ENCODE results near the gene MIOX.

Gene MIOX

DNA sequence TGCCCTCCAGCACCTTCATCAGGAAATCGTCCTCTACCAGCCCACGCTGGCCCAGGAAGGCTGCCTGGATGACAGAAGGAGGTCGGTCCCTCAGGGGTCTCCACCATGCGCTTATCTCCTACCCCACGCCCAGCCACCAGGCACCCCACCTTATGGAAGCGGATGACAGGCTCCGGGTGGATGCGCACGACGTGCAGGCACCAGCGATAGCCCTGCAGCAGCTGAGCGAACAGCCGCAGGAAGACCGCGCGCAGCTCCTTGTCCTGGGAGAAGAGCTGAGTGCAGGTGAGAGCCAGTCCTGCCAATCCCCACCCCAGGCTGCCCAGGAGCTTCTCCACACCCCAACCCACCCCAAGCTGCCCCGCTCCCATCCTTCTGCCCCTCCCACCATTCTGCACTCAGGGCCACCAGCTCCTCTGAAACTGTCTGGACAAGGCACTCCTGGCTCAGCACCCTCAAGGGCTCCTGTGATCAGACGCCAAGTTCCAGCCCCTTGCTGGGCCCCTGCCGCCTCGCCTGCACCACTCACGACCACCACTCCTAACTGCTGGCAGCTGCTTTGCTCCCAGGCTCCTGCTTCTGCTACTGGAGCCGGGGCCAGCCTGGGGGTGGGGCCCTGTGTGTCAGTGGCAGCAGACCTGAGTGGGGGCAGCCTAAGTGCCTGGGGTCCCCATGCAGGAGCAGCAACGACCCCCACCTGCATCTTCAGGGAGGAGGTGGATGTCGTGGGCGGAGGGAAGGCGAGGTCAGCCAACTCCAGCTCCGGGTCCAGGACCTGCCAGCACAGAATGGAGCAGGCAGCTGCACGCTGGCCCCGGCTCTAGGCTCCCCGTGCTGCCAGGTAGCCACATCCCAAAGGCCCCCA, 21.4 kb upstream of the MIOX start:
- Mint-ChIP-seq H3K4me3 (no peak overlapping the region), H3K27ac (peak overlapping the region; percentile 88), H3K9me3 (no peaks in the 10 kb centered on the region), H3K36me3 (peaks cover 72% of the 10 kb centered on the region), H3K4me1 (peaks cover 35% of the 10 kb centered on the region)
- ATAC-seq, result no peak
- DNase-seq (ENCODE audit: low spot score in 2 of 2), result no peak

DNA sequence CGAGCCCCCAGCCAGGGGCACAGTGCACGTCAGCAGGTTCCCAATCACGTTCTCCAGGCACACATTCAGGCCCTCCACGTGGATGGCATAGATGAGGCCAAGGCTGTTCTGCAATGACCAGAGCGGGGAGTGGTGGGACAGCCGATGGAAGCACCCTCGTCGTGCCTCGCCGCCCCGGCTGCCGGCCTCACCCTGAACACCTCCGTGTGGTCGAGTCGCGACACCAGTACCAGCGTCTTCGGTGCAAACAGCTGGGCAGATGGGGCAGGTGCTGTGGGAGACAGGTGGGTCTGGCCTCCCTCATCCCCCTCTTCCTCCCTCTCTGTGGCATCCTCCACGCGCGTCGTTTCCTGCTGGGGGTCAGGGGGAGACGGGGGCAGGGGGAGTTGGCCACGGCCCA, 19.3 kb upstream of the MIOX start:
- ATAC-seq, result no peak
- Mint-ChIP-seq H3K9me3 (no peaks in the 10 kb centered on the region), H3K36me3 (peaks cover 62% of the 10 kb centered on the region), H3K4me3 (no peak overlapping the region), H3K4me1 (peaks cover 55% of the 10 kb centered on the region), H3K27ac (peak overlapping the region; percentile 88)
- DNase-seq (ENCODE audit: low spot score in 2 of 2), result no peak

DNA sequence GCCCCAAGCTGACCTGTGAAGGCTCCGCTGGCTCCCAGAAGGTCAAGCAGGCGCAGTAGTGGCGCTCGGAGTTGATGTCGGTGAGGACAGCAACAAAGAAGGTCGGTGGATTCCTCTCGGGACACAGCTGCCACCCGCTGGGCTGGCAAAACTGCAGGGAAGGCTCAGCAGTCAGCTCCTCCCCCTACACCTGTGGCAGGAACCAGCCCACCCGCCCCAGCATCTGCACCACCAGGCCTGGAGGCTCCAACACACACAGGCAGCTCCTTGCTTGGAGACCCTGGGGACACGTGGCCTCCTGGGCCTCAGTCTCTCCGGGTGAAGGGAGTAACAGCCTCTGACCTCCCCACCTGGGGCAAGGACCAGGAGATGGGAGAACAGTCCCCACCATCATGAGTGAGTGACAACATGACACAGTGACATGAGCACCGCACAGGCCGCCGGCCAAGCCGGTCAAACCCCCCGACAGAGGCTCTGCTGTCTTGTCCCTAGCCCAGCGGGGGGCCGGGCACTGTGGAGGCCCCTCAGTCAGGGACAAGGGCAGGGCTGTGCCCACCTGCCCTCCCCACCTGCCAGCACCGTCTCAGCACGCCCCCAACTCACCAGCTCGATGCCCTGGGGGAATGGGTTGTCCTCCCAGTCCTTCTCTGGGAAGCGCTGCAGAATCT, 18.8 kb upstream of the MIOX start:
- ATAC-seq (no peak), DNase-seq (ENCODE audit: low spot score in 2 of 2) (no peak)
- peaks cover 61% of the 10 kb centered on the region for H3K4me1 Mint-ChIP-seq
- peaks cover 58% of the 10 kb centered on the region for H3K36me3 Mint-ChIP-seq
- peak overlapping the region; percentile 88 for H3K4me3 Mint-ChIP-seq
- H3K9me3 Mint-ChIP-seq, result no peaks in the 10 kb centered on the region
- no peak overlapping the region for H3K27ac Mint-ChIP-seq

DNA sequence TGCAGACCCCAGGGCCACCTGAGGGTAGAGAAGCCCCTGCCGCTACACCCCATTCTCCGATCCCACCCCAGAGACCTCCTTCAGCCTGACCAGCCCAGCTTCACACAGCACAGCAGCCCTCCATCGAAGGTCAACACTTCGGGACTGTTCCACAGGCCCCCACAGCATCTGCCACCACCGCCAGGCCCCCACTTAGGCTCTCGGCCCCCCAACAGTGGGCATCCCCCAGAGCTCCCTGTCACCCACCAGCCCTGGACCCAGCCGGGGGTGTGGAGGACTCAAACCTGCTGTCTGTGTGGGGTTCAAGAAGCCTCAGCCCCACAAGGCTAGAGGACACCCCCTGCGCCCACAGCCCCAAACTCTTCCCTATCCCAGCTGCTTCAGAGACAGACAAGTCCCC, 18.0 kb upstream of the MIOX start:
- peaks cover 68% of the 10 kb centered on the region for H3K4me1 Mint-ChIP-seq
- H3K9me3 Mint-ChIP-seq, result no peaks in the 10 kb centered on the region
- H3K36me3 Mint-ChIP-seq, result peaks cover 51% of the 10 kb centered on the region
- peak overlapping the region; percentile 88 for H3K4me3 Mint-ChIP-seq
- H3K27ac Mint-ChIP-seq, result peak overlapping the region; percentile 93
- ATAC-seq, result no peak
- DNase-seq (ENCODE audit: low spot score in 2 of 2), result no peak

DNA sequence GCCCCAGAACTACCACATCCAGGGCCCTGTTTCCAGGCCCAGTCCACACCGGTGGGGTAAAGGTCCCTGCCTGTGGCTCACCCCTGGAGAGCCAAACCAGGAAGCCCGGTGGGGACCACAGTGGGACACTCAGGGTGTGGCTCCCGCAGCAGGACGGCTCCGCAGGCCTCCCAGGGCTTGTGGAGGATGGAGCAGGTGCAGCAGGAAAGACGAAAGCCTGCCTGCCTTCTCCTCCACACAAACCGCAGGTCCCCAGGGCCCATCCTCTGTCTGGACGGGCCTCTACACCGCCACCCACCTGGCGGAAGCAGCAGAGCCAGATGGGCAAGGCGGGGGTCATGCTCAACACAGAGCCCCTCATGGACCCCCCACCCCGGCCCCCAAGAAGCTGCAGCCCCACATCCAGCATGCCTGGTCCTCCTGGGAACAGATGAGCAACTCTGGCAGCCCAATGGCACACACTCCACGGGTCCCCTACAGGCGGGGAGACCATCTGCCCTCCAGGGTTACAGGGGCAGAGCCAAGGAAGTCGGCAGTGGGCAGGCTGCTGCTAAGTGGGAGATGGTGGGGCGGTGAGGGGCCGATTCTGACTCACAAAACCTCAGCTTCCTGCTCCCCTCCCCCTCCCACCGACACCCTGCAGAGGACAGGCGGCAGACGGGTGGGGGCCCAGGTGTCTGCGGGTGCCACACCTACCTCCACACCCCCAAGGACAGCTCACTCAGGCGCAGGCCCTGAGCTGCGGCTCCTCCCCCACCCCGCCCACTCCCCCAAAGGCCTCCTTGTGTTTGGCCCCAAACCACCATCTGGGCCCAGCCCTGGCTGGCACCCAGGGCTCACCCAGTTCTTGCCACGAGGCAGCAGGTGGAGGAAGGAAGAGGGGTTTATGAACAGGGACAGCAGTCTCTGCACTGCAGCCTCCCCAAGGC, 17.0 kb upstream of the MIOX start:
- Mint-ChIP-seq H3K4me3 (peak overlapping the region; percentile 88), H3K27ac (peak overlapping the region; percentile 93), H3K4me1 (peaks cover 74% of the 10 kb centered on the region), H3K9me3 (no peaks in the 10 kb centered on the region), H3K36me3 (peaks cover 49% of the 10 kb centered on the region)
- peak; percentile 84 to 97 for DNase-seq (ENCODE audit: low spot score in 2 of 2)
- peak; percentile 88 for ATAC-seq

DNA sequence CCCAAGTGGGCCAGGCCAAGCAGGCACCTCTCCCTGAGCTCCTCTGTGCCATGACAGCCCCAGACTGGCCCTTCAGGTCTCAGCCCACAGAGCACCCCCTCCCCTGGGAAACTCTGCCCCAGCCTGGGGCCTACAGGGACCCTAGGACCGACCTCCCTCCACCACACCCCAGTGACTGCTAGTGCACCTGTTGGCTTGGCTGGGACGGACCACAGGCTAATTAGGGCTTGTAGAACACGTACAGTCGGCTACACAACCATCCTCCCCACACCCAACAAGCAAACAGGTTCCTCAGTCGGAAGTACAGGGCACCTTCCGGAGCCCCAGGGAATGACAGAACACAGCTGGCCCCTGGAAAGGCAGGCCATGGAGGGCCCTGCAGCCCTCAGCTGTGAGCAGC, 16.2 kb upstream of the MIOX start:
- Mint-ChIP-seq H3K27ac (peak overlapping the region; percentile 93), H3K4me1 (peaks cover 74% of the 10 kb centered on the region), H3K4me3 (peak overlapping the region; percentile 88), H3K36me3 (peaks cover 41% of the 10 kb centered on the region), H3K9me3 (no peaks in the 10 kb centered on the region)
- ATAC-seq (no peak), DNase-seq (ENCODE audit: low spot score in 2 of 2) (peak in 1 of 2 donors; percentile 64)

DNA sequence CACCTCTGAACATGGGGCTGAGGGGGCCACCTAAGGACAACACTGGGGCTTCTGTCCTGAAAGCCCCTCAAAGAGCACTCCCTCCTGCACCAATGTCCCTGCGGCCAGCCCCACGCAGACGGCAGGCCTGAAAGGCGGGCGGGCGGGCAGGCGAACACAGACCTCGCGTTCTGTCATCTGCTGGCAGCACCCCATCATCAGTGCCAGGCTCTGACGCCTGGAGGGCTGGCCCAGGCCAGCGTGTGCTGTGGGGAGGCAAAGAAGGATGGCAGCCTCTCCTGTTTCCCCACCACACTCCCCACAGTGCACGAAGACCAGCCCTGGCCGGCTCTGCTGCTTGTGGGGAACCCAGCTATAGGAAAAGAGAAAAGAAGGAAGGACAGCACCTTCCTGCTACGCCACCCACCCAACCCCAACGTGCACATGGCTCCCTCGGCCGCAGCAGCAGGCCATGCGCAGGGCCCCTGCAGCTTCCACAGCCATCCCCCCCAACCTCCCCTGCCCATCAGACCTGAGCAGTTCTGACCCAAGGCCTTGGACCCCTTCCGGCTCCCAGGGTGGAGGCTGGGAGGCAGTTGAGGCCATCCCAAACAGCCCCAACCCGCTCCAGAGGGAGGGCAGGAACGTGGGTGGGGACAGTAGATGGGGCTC, 15.3 kb upstream of the MIOX start:
- no peak for DNase-seq (ENCODE audit: low spot score in 2 of 2)
- Mint-ChIP-seq H3K9me3 (no peaks in the 10 kb centered on the region), H3K4me1 (peaks cover 68% of the 10 kb centered on the region), H3K27ac (peak overlapping the region; percentile 93), H3K36me3 (peaks cover 36% of the 10 kb centered on the region), H3K4me3 (peak overlapping the region; percentile 88)
- ATAC-seq, result no peak

DNA sequence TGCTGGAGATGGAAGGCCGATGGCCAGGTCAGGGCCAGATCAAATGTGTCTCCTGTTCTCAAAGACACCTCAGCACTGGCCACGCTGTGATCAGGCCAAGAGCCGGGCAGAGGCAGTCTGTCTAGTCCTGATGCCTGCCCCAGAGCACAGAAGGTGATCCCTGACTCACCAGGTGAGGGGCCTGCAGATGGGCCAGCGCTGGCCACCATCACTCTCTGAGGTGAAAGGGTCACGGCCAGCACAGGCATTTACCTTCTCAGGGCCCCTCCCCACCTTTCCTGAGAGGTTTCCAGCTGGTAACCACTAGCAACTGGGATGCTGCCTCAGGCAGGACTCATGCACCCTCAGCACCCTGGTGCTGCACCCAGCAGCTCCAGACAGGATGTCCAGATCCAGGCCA, 14.7 kb upstream of the MIOX start:
- Mint-ChIP-seq H3K27ac (peak overlapping the region; percentile 93), H3K4me3 (peak overlapping the region; percentile 88), H3K36me3 (peaks cover 31% of the 10 kb centered on the region), H3K4me1 (peaks cover 63% of the 10 kb centered on the region), H3K9me3 (no peaks in the 10 kb centered on the region)
- DNase-seq (ENCODE audit: low spot score in 2 of 2), result no peak
- no peak for ATAC-seq

DNA sequence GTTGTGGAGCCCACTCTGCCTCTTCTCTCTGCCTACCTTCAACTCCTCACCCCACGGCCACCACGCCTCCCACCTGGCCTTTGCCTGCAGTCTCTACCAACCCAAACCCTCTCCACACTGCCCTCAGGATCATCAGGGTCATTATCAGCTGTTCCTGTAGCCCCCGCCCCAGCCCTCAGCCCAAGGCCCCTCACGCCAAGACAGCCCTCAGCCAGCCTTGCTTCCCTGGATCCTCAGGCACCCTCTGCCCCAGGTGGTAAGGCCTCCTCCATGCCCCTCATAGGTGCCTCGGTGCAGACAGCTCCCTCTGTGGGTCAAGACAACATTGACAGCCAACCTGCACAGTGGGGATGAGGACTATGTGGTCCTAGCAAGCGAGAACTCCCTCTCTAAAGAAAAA, 13.6 kb upstream of the MIOX start:
- peaks cover 67% of the 10 kb centered on the region for H3K4me1 Mint-ChIP-seq
- no peaks in the 10 kb centered on the region for H3K9me3 Mint-ChIP-seq
- peaks cover 25% of the 10 kb centered on the region for H3K36me3 Mint-ChIP-seq
- peak in 1 of 2 donors; percentile 70 for DNase-seq (ENCODE audit: low spot score in 2 of 2)
- ATAC-seq, result peak; percentile 33
- H3K27ac Mint-ChIP-seq, result peak overlapping the region; percentile 93
- H3K4me3 Mint-ChIP-seq, result peak overlapping the region; percentile 88

DNA sequence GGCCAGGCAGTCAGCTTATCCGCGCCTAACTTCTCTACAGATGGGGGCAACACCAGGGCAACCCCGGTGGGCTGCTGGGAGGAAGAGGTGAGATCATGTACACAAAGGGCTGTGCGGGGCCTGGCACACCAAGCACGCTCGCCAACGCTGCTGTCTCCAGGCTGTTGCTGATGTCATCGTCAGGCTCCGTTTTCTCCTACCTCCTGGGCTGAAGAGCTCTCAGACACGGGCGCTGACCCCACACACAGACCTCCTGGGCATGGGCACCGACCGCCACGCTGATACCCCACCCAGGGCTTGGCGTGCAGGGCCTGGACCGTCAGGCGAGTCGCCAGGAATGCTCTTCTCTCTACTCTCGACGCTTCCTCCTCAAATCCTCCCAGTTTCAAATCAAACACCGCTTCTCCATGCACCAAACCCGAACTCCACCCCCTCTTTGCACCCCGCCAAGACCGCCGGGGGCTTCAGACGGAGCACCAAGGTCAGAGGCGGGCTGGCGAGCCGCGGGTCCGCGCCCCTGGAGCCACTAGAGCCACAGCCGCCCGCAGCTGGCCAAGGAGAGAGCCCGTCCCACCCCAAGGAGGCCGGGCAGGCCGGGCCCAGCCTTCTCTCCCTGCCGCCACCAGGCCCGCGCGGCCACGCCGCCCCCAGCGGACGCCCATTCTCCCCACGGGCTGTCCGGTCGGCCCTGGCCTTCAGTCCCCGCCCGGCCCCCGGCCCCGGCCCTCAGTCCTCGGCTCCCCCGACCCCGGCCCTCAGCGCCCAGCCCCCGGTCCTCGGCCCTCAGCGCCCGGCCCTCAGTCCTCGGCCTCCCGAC, 12.6 kb upstream of the MIOX start:
- H3K4me1 Mint-ChIP-seq, result peaks cover 58% of the 10 kb centered on the region

DNA sequence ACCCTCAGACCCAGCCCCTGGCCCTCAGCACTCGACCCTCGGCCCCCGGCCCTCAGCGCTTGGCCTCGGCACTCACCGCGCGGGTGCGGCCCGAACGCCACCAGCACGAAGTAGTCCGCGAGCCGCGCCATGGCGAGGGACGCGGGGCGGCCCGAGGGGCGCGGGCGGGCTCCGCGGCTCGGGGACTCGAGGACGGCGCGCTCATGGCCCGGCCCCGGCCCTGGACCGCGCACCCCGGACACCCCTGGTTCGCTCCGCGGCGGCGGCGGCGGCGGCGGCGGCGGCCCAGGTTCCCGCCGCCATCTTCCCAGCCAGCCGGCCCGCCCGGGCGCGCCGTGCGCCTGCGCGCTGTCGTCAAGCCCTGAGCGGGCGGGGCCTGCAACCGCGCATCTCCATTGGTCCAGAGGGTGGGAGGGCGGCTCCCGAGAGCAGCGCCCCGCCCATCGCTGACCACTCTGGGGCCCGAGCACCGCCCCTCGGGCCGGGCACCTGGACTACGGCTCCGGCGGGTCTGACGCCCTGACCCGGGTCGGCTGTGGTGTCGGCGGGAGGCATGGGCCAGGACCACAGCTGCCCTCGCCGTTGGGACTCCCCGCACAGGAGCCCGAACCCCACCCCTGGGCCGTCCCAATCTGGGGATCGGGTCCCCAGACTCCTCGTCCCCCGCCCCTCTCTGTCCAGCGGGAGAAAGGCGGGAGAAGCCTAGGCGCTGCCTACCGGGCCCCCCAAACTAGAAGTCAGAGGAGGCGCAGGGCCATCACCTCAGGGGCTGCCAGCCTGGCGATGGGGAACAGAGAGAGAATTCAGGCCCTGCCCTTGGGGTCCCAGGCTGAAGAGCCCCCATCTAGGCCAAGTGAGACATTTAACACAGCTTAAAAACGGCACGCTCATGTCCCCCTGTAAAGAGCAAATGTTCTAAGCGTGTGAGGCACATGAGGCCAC, 11.7 kb upstream of the MIOX start, which contains the start of gene SBF1:
Gene SBF1 (minus strand): TSS at position 326 of the 942 bp plus-strand sequence. CDS start 195 bp downstream, at position 131.
- no peaks in the 10 kb centered on the region for H3K9me3 Mint-ChIP-seq
- peaks cover 19% of the 10 kb centered on the region for H3K36me3 Mint-ChIP-seq
- peak; percentile 77 for ATAC-seq

More for the DNA sequence above, 12.6 kb upstream of the MIOX start:
- DNase-seq (ENCODE audit: low spot score in 2 of 2) (peak in 1 of 2 donors; percentile 76), ATAC-seq (peak; percentile 12)
- peaks cover 19% of the 10 kb centered on the region for H3K36me3 Mint-ChIP-seq
- H3K4me3 Mint-ChIP-seq, result peak overlapping the region; percentile 88
- peak overlapping the region; percentile 93 for H3K27ac Mint-ChIP-seq
- H3K9me3 Mint-ChIP-seq, result no peaks in the 10 kb centered on the region

DNA sequence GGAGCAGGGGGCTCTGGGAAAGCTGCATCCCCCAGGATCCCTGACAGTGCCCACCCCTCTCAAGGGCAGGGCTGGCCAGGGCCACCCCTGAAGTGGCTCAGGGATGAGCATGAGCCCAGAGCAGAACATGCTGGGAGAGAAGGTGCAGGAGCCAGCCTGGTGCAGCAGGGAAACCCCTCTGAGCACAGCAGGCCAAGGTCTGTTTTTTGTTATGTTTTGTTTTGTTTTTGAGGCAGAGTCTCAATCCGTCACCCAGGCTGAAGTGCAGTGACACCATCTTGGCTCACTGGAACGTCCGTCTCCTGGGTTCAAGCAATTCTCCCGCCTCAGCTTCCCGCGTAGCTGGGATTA, 11.0 kb upstream of the MIOX start:
- H3K4me3 Mint-ChIP-seq, result peak overlapping the region; percentile 88
- peak overlapping the region; percentile 71 for H3K27ac Mint-ChIP-seq
- no peak for ATAC-seq
- H3K4me1 Mint-ChIP-seq, result peaks cover 53% of the 10 kb centered on the region
- no peaks in the 10 kb centered on the region for H3K9me3 Mint-ChIP-seq
- H3K36me3 Mint-ChIP-seq, result peaks cover 13% of the 10 kb centered on the region
- DNase-seq (ENCODE audit: low spot score in 2 of 2), result no peak

More for the DNA sequence above, 11.7 kb upstream of the MIOX start, which contains the start of gene SBF1:
- H3K27ac Mint-ChIP-seq, result peak within 1 kb of the TSS; percentile 93
- peaks cover 55% of the 10 kb centered on the region for H3K4me1 Mint-ChIP-seq
- peak; percentile 90 to 94 for DNase-seq (ENCODE audit: low spot score in 2 of 2)
- H3K4me3 Mint-ChIP-seq, result peak within 1 kb of the TSS; percentile 88

DNA sequence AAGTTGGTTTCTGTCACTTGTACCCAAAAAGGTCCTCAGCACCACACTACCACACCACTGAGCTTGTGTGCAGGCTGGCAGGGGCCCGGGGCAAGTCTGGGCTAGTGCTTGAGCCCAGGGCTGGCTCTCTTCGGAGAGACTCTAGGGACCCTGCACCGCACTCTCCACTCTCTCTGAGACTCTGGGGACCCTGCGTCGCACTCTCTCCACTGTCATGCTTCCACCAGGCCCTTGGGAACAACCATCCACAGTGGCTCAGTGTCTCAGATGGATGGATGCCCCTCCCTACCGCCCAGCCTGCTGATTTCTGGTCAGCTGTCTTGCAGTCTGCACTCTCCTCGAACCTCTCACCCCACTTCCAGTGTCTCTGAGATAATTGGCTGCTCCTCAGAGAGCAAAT, 9.8 kb upstream of the MIOX start:
- Mint-ChIP-seq H3K27ac (peak overlapping the region; percentile 33), H3K4me3 (peak overlapping the region; percentile 88), H3K9me3 (no peaks in the 10 kb centered on the region), H3K36me3 (peaks cover 13% of the 10 kb centered on the region), H3K4me1 (peaks cover 40% of the 10 kb centered on the region)
- ATAC-seq (no peak), DNase-seq (ENCODE audit: low spot score in 2 of 2) (no peak)
